Ishikawa (cell line): Measurements from ENCODE around the gene SGMS1.

Experiments used
- CEBPB ChIP-seq: IDR thresholded peaks from 2 replicates; pipeline ENCODE4 v1.6.1; 2012
- CREB1 ChIP-seq: IDR thresholded peaks from 2 replicates; pipeline ENCODE4 v1.6.1; 2012; ENCODE audit warnings: low read depth
- EGR1 ChIP-seq: IDR thresholded peaks from 2 replicates; pipeline ENCODE4 v1.6.1; 2012
- EP300 ChIP-seq: IDR thresholded peaks from 2 replicates; pipeline ENCODE4 v1.6.1; 2012; ENCODE audit warnings: borderline replicate concordance
- FOXM1 ChIP-seq: IDR thresholded peaks from 2 replicates; pipeline ENCODE4 v1.6.1; 2012; ENCODE audit warnings: low read depth, borderline replicate concordance
- MAX ChIP-seq: IDR thresholded peaks from 2 replicates; pipeline ENCODE4 v1.6.1; 2012
- NFIC ChIP-seq: IDR thresholded peaks from 2 replicates; pipeline ENCODE4 v1.6.1; 2012
- RAD21 ChIP-seq: IDR thresholded peaks from 2 replicates; pipeline ENCODE4 v1.6.1; 2012; ENCODE audit warnings: low read depth
- REST ChIP-seq: IDR thresholded peaks from 2 replicates; pipeline ENCODE4 v1.6.1; 2012; ENCODE audit warnings: low read depth, mild to moderate bottlenecking
- TAF1 ChIP-seq: IDR thresholded peaks from 2 replicates; pipeline ENCODE4 v1.6.1; 2012; ENCODE audit warnings: low read depth, mild to moderate bottlenecking
- TCF12 ChIP-seq: IDR thresholded peaks from 2 replicates; pipeline ENCODE4 v1.6.1; 2012; ENCODE audit warnings: low read depth
- TEAD4 ChIP-seq: IDR thresholded peaks from 2 replicates; pipeline ENCODE4 v1.6.1; 2012
- USF1 ChIP-seq: IDR thresholded peaks from 2 replicates; pipeline ENCODE4 v1.6.1; 2012
- YY1 ChIP-seq: IDR thresholded peaks from 2 replicates; pipeline ENCODE4 v1.6.1; 2012; ENCODE audit warnings: low read depth
- ZBTB7A ChIP-seq: IDR thresholded peaks from 2 replicates; pipeline ENCODE4 v1.6.1; 2012; ENCODE audit warnings: low read depth

Gene SGMS1

GRCh38 chr10:50384238-50384637, 239.5 kb downstream of the SGMS1 start:
- TF ChIP-seq YY1 (no peak), NFIC (no peak), TEAD4 (no peak), ZBTB7A (no peak), USF1 (no peak), TCF12 (no peak), TAF1 (no peak), RAD21 (no peak), MAX (no peak), EGR1 (no peak), EP300 (no peak), REST (no peak), CEBPB (no peak)

GRCh38 chr10:50382576-50383023, 241.2 kb downstream of the SGMS1 start:
- TF ChIP-seq TEAD4 (no peak), ZBTB7A (no peak), RAD21 (no peak), TCF12 (no peak), EGR1 (no peak), NFIC (no peak), CEBPB (no peak), YY1 (no peak), CREB1 (no peak), REST (no peak), TAF1 (no peak)

- no peak for TF ChIP-seq NFIC
- no peak for TF ChIP-seq ZBTB7A
- no peak for TF ChIP-seq EP300
- no peak for TF ChIP-seq EGR1
- TF ChIP-seq USF1: no peak
Measured at GRCh38 chr10:50381642-50382041, 242.1 kb downstream of the SGMS1 start.

- TF ChIP-seq EGR1 (no peak), REST (no peak), ZBTB7A (no peak), EP300 (no peak), USF1 (no peak), TCF12 (no peak), TEAD4 (no peak), YY1 (no peak), MAX (no peak), RAD21 (no peak), FOXM1 (no peak), CEBPB (no peak), NFIC (no peak)
Measured at GRCh38 chr10:50379616-50380015, 244.1 kb downstream of the SGMS1 start.
